ENCODE measurements around the gene MC1R. TPM values are rescaled to one million over a fixed set of nuclear protein-coding genes. Genes with fewer than 3 reads are reported as not detected.

The MC1R gene
- total RNA-seq, result 0.76 and 1.3 TPM in 2 replicates

DNA sequence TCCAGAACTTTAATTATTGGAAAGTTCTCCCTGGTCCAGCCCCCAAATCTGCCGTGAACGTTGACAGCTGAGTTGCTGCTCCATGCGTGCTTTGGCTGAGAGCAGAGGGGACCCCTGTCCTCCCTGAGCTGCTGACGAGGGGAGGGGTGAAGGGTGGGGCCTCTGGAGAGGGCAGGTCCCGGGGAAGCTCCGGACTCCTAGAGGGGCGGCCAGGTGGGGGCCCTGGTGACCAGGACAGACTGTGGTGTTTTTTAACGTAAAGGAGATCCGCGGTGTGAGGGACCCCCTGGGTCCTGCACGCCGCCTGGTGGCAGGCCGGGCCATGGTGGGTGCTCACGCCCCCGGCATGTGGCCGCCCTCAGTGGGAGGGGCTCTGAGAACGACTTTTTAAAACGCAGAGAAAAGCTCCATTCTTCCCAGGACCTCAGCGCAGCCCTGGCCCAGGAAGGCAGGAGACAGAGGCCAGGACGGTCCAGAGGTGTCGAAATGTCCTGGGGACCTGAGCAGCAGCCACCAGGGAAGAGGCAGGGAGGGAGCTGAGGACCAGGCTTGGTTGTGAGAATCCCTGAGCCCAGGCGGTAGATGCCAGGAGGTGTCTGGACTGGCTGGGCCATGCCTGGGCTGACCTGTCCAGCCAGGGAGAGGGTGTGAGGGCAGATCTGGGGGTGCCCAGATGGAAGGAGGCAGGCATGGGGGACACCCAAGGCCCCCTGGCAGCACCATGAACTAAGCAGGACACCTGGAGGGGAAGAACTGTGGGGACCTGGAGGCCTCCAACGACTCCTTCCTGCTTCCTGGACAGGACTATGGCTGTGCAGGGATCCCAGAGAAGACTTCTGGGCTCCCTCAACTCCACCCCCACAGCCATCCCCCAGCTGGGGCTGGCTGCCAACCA, at the start of gene MC1R:
Gene MC1R (plus strand): TSS at position 410 of the 895 bp plus-strand sequence. CDS start 397 bp downstream, at position 807.

DNA sequence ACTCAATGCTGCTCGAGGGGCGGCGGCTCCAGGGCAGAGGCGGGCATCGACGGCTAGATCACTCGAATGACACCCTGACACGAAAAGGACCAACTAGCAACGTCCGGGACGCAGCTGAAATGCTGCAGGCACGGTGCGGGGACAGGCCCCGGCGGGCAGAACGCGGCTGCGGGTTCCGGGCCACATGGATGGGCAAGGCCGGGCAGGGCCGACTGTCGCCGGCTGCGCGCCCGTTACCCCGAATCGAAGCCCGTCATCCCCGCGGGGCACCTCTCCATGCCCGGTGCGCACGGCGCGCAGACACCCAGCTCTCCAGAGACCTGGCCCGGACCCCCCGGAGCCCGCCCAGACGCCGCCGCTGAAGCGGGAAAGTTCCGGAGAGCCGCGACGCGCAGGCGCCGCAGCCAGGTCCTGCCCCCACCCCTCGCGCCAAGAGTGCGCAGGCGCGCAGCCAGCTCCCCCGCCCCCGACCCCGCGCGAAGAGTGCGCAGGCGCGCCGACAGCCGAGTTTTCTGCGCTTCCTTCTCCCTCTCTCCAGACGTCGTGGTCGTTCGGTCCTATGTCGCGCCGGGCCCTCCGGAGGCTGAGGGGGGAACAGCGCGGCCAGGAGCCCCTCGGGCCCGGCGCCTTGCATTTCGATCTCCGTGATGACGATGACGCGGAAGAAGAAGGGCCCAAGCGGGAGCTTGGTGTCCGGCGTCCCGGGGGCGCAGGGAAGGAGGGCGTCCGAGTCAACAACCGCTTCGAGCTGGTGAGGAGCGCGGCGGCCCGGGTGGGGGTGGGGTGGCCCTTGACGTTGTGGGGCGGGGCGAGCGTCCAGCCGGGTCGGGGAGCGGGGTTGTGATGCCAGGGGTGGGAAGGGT, 45.3 kb upstream of the MC1R start, which contains the start of gene TCF25:
Gene TCF25 (plus strand): TSS at position 484 of the 863 bp plus-strand sequence. CDS start 76 bp downstream, at position 560.

DNA sequence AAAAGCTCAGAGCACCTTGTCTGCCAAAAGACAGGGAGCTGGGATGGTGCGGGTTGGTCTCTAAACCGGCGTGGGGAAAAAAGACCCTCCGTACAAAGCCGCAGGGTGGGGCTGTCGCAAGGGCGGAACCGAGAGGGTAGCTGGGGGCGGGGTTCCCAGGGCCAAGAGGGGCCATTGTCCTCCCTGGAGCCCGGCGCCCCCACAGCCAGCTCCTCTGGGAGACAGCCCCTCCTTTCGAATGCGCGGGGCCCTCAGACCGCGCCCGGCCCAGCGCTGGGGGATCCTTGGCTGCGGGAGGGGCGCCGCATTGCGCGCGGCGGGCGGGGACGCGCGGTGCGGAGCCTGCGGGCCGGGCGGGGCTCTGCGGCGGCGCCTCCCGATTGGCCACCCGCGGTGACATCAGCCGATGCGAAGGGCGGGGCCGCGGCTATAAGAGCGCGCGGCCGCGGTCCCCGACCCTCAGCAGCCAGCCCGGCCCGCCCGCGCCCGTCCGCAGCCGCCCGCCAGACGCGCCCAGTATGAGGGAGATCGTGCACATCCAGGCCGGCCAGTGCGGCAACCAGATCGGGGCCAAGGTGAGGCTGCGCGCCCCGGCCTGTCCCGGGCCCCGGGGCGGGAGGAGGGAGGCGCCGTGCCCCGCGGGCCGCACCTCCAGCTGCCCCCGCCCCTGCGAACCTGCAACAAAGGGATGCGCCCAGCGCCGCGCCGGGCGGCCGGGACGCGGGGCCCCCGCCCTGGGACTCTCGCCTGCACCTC, 4.4 kb downstream of the MC1R start, which contains the start of gene TUBB3:
Gene TUBB3 (plus strand): TSS at position 459 of the 756 bp plus-strand sequence. CDS start 60 bp downstream, at position 519.

Other genes starting within 250 kb of the MC1R start
- gene CDK10, start 232.2 kb upstream of the MC1R start, total RNA-seq, result 30.2 and 38.0 TPM in 2 replicates
- gene SPATA2L, start 217.2 kb upstream of the MC1R start, total RNA-seq, result 11.3 and 11.6 TPM in 2 replicates
- 3.3 and 4.7 TPM in 2 replicates for gene VPS9D1, start 198.0 kb upstream of the MC1R start, total RNA-seq
- 12.4 and 16.7 TPM in 2 replicates for gene ZNF276, start 197.3 kb upstream of the MC1R start, total RNA-seq
- gene FANCA, start 102.2 kb upstream of the MC1R start, total RNA-seq, result 5.7 and 7.6 TPM in 2 replicates
- gene SPIRE2, start 90.4 kb upstream of the MC1R start, total RNA-seq, result 1.6 and 2.1 TPM in 2 replicates
- 129 and 143 TPM in 2 replicates for gene TCF25, start 45.3 kb upstream of the MC1R start, total RNA-seq
- 38.1 and 51.7 TPM in 2 replicates for gene TUBB3, start 4.5 kb downstream of the MC1R start, total RNA-seq
- 64.6 and 67.2 TPM in 2 replicates for gene DEF8, start 29.9 kb downstream of the MC1R start, total RNA-seq
- gene DBNDD1, start 100.6 kb downstream of the MC1R start, total RNA-seq, result 5.6 and 10.4 TPM in 2 replicates
- gene PRDM7, start 158.5 kb downstream of the MC1R start, total RNA-seq, result not detected in 2 replicates

Measured in dermis lymphatic vessel endothelial cell (primary cell).